ENCODE results near the gene SNAP25.
A peak's percentile ranks its signal among the peaks of the same experiment; 100 is the strongest.

The SNAP25 gene

GRCh38 chr20:10218536-10219451 lies at the start of gene SNAP25:
SNAP25 (plus strand) TSS chr20:10218830; CDS start chr20:10275492, 56,662 bp downstream.
- DNase-seq = peak; percentile 88 to 92

GRCh38 chr20:10169752-10170151 lies 48.9 kb upstream of the SNAP25 start:
- no peak for DNase-seq

- no peak for DNase-seq
Observed at GRCh38 chr20:10170261-10170660, 48.4 kb upstream of the SNAP25 start.

- no peak for DNase-seq
Observed at GRCh38 chr20:10171864-10172751, 46.5 kb upstream of the SNAP25 start.

- DNase-seq = no peak
Observed at GRCh38 chr20:10172998-10173655, 45.5 kb upstream of the SNAP25 start.

- DNase-seq = no peak
Observed at GRCh38 chr20:10174400-10174799, 44.2 kb upstream of the SNAP25 start.

GRCh38 chr20:10177326-10177725 lies 41.3 kb upstream of the SNAP25 start:
- no peak for DNase-seq

- DNase-seq = no peak
Observed at GRCh38 chr20:10178091-10178490, 40.5 kb upstream of the SNAP25 start.

GRCh38 chr20:10178727-10179313 lies 39.8 kb upstream of the SNAP25 start:
- no peak for DNase-seq

GRCh38 chr20:10179574-10180298 lies 38.9 kb upstream of the SNAP25 start:
- DNase-seq = no peak

GRCh38 chr20:10180651-10181235 lies 37.9 kb upstream of the SNAP25 start:
- DNase-seq = no peak

GRCh38 chr20:10185741-10186558 lies 32.7 kb upstream of the SNAP25 start:
- DNase-seq = no peak

- no peak for DNase-seq
Observed at GRCh38 chr20:10190456-10190855, 28.2 kb upstream of the SNAP25 start.

- no peak for DNase-seq
Observed at GRCh38 chr20:10192171-10192570, 26.5 kb upstream of the SNAP25 start.

GRCh38 chr20:10194166-10194565 lies 24.5 kb upstream of the SNAP25 start:
- no peak for DNase-seq

- no peak for DNase-seq
Observed at GRCh38 chr20:10200330-10200729, 18.3 kb upstream of the SNAP25 start.

- no peak for DNase-seq
Observed at GRCh38 chr20:10201321-10201870, 17.2 kb upstream of the SNAP25 start.

GRCh38 chr20:10209091-10209490 lies 9.5 kb upstream of the SNAP25 start:
- DNase-seq = no peak

- no peak for DNase-seq
Observed at GRCh38 chr20:10213526-10213925, 5.1 kb upstream of the SNAP25 start.

GRCh38 chr20:10216146-10216791 lies 2.4 kb upstream of the SNAP25 start:
- DNase-seq = no peak

Measured in NCI-H1930 (cell line).